Mucosa of descending colon (tissue), 3 donors: ENCODE measurements around the gene LAMB4. TPM values are rescaled to one million over a fixed set of nuclear protein-coding genes. Genes with fewer than 3 reads are reported as not detected.
A peak's percentile ranks its signal among the peaks of the same experiment; 100 is the strongest.

Experiments used
- ATAC-seq: fragments of 200-7000 bp; cut with Tn5 transposase; one replicate; pipeline ENCODE4 v1.9.1; 2020; ENCODE audit warnings: mild to moderate bottlenecking, moderate library complexity
- DNase-seq, 3 donors: peaks; one replicate each; pipeline ENCODE4 v3.0.0-alpha.2; 2020
- H3K36me3 ChIP-seq: fragments of 200-600 bp; one replicate; pipeline ENCODE4 v1.8.0; 2021; ENCODE audit warnings: low read depth, mild to moderate bottlenecking
- H3K4me1 ChIP-seq: fragments of 200-600 bp; one replicate; pipeline ENCODE4 v1.8.0; 2021; ENCODE audit warnings: low read depth, mild to moderate bottlenecking
- H3K4me3 ChIP-seq: fragments of 200-600 bp; one replicate; pipeline ENCODE4 v1.8.0; 2021; ENCODE audit warnings: mild to moderate bottlenecking
- H3K9me3 ChIP-seq: fragments of 200-600 bp; one replicate; pipeline ENCODE4 v1.8.0; 2021; ENCODE audit warnings: mild to moderate bottlenecking
- CTCF ChIP-seq: fragments of 200-600 bp; IDR thresholded peaks from one replicate; pipeline ENCODE4 v1.8.0; 2022; ENCODE audit warnings: antibody characterized with exemption, mild to moderate bottlenecking
- intact Hi-C, 2 donors: fragments of 100-400 bp; cut with DNase I in 1 of 2; cut with micrococcal nuclease in 1 of 2; formaldehyde crosslinking; loops; one replicate each; pipeline versions ENCODE4 v1.11.0 to v1.11.1; 2022; cut with DNase I, micrococcal nuclease
- total RNA-seq, 3 donors: library from RNA; stranded (reverse); fragmentation: NEBNext Ultra II Directional in 2 of 3; extraction: Animal tissue kit (Norgen Biotek cat#: 25700) in 2 of 3; gene quantifications; one replicate each; pipeline versions ENCODE4 v1.2.1 to v1.2.4, GENCODE V29; 2021 to 2023
- donor health status: DM: no; HTN: no; CAD: no; lungs with moderate emphysema.
- donor health status: DM: no; HTN: no; CAD: no.
- donor health status: DM: no; HTN: yes; CAD: no.

Gene LAMB4
- total RNA-seq, 3 donors from 2014 or later = 0.22 TPM; not detected in 2

GRCh38 chr7:108063520-108063933 is 66.6 kb downstream of the LAMB4 start:
- Histone ChIP-seq H3K4me1 (no peaks in the 10 kb centered on the region), H3K9me3 (no peaks in the 10 kb centered on the region), H3K36me3 (no peaks in the 10 kb centered on the region), H3K4me3 (no peak overlapping the region)
- no peak for TF ChIP-seq CTCF
- intact Hi-C loops = no loop called here
- DNase-seq (no peak), ATAC-seq (peak; percentile 38)

- no peak overlapping the region for H3K4me3 ChIP-seq
- no peak for DNase-seq
- no peaks in the 10 kb centered on the region for H3K36me3 ChIP-seq
- no peak for TF ChIP-seq CTCF
- intact Hi-C loops = no loop called here
- no peaks in the 10 kb centered on the region for H3K9me3 ChIP-seq
- H3K4me1 ChIP-seq = no peaks in the 10 kb centered on the region
- no peak for ATAC-seq
Observed at GRCh38 chr7:108062250-108063014, 67.7 kb downstream of the LAMB4 start.

GRCh38 chr7:108059526-108059925 is 70.6 kb downstream of the LAMB4 start:
- intact Hi-C loops = no loop called here
- H3K4me1 ChIP-seq = no peaks in the 10 kb centered on the region
- DNase-seq = no peak
- TF ChIP-seq CTCF = no peak
- no peaks in the 10 kb centered on the region for H3K36me3 ChIP-seq
- no peaks in the 10 kb centered on the region for H3K9me3 ChIP-seq
- H3K4me3 ChIP-seq = no peak overlapping the region
- no peak for ATAC-seq

- H3K4me3 ChIP-seq = no peak overlapping the region
- no peak for DNase-seq
- no peaks in the 10 kb centered on the region for H3K9me3 ChIP-seq
- no peak for ATAC-seq
- intact Hi-C loops = no loop called here
- H3K36me3 ChIP-seq = no peaks in the 10 kb centered on the region
- no peak for TF ChIP-seq CTCF
- H3K4me1 ChIP-seq = no peaks in the 10 kb centered on the region
Observed at GRCh38 chr7:108057951-108058481, 72.1 kb downstream of the LAMB4 start.

GRCh38 chr7:108055611-108056021 is 74.5 kb downstream of the LAMB4 start:
- H3K9me3 ChIP-seq = no peaks in the 10 kb centered on the region
- H3K4me1 ChIP-seq = no peaks in the 10 kb centered on the region
- TF ChIP-seq CTCF = no peak
- intact Hi-C loops = no loop called here
- H3K4me3 ChIP-seq = no peak overlapping the region
- DNase-seq (no peak), ATAC-seq (no peak)
- H3K36me3 ChIP-seq = no peaks in the 10 kb centered on the region
